CD4-positive, alpha-beta T cell treated with Interleukin-21 for 1 hour (primary cell): Measurements from ENCODE around the gene VDR.

Experiments used
- DNase-seq: peaks from one replicate; pipeline ENCODE4 v3.0.0-alpha.2; 2020

VDR gene

GRCh38 chr12:47864646-47865235 is 40.1 kb downstream of the VDR start:
- no peak for DNase-seq

- no peak for DNase-seq
Measured at GRCh38 chr12:47863985-47864384, 40.8 kb downstream of the VDR start.

DNA sequence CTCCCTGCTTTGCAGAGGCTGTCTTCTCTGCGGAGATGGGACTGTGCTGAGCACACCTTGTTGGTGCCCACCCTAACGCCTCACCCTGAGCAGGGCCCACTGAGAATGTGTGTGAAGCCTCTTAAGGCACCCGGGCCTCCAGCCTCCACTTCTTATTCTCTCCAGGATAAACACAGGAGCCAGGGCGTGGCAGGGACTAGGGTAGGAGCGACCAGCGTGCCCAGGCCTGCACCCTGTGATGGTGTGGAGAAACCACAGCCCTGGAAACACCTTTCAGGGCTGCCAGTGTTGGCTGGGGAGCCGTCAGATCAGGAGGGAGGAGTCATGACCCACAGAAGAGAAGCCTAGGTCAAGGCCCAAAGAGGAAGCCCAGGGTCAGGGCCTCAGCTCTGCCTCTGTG is 41.3 kb downstream of the VDR start:
- no peak for DNase-seq

DNA sequence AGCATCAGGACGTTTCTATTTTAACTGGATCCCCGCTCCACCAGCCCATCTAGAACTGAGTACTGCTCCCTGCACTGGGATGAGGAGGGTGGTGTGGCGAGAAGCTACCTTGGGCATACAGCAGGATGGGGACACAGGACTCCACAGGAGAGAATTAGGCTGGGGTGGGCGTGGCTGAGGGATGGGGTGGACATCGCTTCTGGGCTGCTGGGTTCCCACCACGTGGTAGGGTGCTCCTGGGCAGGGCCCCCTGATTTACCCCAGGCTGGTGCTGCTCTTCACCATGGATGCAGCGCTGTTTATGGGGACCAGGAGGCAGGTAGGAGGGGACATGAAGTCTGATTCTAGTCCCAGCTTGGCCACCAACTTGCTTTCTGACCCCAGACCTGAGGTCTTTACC is 41.9 kb downstream of the VDR start:
- no peak for DNase-seq

DNA sequence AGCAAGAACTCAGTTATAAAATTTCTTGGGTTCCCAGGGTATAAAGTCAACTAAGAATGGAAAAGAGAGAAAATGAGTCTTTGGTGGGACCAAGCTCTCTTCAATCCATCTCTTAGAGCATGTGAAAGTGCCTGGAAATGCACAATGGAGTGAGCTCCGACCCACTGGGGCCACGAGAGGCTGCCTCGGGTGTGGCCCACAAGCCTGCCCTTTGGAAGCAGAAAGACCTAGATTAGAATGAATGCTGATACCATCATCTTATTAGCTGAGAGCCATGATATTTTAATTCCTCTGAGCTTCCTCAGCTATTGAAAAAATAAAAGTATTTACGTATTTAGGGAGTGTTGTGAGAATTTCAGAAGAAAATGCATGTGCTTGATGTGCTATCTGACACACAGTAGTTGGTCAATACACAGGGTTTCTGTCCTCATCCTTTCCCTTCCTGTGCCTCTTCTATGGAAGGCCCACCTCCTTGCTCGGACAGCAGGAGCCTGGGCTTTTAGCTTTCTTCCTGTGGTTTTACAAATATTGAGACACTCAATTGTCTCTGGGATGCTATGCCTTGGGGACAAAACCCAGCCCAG is 42.5 kb downstream of the VDR start:
- no peak for DNase-seq

GRCh38 chr12:47860873-47861272 is 43.9 kb downstream of the VDR start:
- DNase-seq: no peak

DNA sequence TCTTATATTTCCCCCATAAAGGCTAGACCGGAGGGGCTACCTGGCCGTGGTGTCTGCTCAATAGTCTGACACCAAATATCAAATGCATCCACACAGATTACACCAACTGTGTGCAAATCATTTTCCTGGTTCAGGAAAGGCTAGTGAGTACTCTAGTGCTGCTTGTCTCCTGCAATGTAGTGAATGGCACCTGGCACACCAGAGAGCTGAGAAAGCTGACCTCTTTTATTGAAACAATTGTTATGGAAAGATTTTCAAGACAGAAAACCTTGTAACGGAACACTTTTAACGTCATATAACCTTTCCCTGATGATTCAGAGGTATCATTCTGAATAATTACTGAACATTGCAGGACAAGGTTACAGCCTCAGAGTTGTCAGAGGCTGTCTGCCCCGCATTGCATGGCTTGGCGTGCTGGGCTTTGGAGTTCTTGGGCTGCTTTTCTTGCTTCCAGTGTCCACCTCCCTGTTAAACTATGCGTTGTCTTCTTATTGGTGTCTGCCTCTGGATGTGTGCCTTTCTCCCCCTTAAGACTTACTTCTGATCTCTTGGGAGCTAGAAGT is 44.4 kb downstream of the VDR start:
- DNase-seq: no peak

DNA sequence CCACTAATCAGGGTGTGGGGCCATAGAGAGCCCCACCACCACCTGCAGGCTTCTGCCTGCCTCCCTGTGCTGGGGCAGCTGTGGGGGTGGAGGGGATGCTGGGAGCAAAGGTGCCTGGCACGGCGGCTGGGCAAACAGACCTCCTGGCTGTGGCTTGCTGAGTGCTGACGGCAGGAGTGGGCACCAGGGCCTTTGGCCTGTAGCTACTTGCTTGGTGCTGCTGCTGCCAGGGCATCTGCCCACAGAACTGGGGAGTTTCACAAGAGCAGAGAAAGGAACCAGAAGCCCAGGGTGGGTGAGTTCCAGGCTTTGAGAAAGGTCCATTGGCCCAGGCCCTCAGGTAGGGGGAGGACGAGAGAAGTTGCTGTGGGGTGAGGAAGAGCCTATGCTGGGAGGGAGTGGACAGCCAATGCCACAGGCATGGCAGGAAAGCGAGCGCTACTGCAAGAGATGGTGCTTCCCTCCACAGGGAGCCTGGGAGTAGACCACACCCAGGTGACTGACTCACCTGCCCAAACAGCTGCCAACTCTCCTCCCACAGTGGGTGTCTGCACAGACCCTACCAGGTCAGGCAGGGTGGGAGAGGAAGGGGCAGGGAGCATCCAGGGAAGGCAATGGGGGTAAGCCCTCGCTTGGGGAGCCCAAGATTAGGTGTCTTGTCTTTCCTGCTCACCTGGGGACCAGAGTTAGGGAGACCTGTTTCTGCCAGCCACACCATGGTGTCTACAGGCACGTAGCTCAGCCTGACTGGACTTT is 46.1 kb downstream of the VDR start:
- DNase-seq: no peak

DNA sequence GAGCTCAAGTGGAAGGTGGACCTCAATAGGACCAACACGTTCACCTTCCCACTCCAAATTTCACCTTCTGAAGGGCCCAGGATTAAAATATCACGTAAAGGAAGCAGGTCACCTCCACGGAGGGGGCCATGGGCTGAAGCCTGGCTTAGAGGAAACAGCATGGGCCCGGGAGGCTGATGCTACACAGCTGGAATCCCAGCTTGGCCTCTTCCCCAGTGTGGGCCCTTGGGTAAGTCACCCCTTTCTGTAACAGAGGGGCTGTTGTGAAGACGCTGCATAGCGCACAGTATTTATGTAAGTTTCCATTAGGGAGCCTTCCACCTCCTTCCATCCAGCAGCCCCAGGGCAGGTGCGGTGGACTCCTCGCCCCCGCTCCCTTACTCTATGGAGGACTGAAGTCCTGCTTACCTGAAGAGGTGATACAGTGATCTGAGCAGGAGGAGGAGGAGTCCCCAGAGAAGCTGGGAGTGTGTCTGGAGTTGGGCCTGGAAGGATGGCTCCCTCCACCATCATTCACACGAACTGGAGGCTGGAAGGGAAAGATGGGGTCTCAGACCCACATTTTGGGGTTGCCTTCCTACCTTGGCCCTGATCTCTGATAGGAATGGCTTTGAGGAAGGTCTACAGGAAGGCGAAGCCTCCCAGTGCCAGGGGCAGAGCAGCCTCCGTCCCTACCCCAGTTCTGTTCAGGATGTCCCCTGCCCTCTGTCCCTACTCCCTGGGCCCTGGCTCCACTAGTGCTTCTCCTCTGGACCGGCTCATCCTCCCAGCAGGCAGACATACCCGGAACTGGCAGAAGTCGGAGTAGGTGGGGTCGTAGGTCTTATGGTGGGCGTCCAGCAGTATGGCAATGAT is 47.8 kb downstream of the VDR start:
- no peak for DNase-seq

- DNase-seq: no peak
Measured at GRCh38 chr12:47856094-47856493, 48.7 kb downstream of the VDR start.

- DNase-seq: no peak
Measured at GRCh38 chr12:47855502-47855901, 49.3 kb downstream of the VDR start.

GRCh38 chr12:47854531-47854930 is 50.3 kb downstream of the VDR start:
- no peak for DNase-seq

GRCh38 chr12:47852096-47852571 is 52.7 kb downstream of the VDR start:
- no peak for DNase-seq

- no peak for DNase-seq
Measured at GRCh38 chr12:47851303-47851952, 53.4 kb downstream of the VDR start.

DNA sequence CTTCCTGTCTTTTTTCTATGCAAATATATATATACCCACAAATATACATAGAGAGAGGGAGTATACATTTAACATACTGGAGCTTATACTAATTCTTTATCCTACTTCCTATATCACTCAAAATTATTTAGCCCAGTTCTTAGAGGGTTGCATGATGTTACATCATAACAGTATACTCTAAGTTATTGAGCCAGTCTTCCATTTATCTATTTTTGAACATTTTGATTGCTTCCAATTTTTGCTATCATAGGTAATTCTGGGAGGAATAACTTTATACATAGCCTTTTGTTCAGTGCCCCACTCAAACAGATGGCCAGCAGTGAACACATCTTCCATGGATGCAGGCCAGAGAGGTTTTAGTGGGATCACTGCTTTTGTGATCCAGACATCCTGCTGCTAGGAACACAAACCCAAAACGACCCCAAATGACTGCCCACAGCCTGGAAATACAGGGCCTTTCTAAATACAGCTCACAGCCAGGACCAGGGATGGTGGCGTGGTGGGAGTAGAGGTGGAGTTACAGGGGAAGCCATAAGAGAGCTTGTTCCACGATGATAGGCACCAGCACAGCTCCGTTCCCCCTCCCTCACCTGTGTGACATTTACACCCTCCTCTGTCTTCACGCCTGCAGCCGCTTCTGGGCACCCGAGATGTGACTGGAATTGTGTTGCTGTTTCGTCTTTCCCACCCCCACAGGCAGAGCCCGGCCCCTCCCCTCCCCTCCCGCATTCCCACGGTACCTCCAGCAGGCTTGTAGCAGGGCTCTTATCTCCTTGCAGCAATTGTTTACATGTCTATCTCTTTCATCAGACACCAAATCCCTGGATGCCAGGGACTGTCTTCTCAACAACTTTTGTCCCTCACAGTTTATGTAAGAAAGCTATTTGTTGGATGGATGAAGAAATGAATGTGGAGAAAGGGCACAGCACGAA is 54.4 kb downstream of the VDR start:
- DNase-seq: no peak

GRCh38 chr12:47849261-47849660 is 55.5 kb downstream of the VDR start:
- no peak for DNase-seq

GRCh38 chr12:47848853-47849252 is 55.9 kb downstream of the VDR start:
- no peak for DNase-seq

- no peak for DNase-seq
Measured at GRCh38 chr12:47846294-47846996, 58.3 kb downstream of the VDR start.

DNA sequence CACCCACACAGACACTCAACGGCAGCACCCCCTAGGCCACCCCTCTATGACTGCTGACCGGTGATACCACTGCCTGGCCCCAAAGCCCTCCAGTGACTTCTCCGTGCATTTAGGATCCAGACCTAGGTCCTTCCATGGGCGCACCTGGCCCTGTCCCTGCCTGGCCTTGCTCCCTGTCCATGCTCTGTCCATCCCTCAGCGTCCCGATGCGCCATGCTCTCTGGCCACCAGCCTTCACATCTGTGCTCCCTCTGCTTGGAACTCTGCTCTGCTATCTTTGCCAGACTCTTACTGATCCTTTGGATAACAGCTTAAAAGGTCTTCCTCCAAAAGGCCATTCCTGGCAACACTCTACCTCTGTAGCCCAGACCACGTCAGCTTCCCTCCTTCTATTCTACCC is 59.7 kb downstream of the VDR start:
- DNase-seq: no peak

- no peak for DNase-seq
Measured at GRCh38 chr12:47844264-47845019, 60.4 kb downstream of the VDR start.
